ENCODE data around the gene SUPT3H. TPM values are rescaled to one million over a fixed set of nuclear protein-coding genes. Genes with fewer than 3 reads are reported as not detected.

The SUPT3H gene
- total and polyA plus RNA-seq, 2 donors from 2014 or later, result 10.1 to 12.5 TPM

DNA sequence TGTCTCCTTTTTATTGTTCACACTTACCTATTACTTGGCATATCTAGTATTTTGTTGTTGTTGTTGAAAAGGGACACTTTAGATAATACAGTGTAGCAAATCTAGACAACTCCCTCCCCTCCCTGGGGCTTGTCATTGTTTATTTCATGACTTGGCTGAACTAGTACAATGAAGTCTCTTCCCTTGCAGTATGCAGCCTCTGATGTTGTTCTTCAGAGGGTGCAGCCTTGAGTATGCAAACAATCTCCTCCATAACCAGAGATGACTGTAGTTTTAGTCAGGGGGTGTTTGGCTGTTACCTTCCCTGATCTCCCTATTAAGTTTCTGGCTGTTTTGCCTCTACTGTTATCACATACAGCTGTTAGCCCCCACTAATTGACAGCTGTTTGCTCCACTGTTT, 365.0 kb downstream of the SUPT3H start:
- Histone ChIP-seq H3K9ac (ENCODE audit: low read length in 3 of 3) (no peak overlapping the region), H3K27me3 (ENCODE audit: control insufficient read depth, insufficient read depth, low read length) (no peaks in the 10 kb centered on the region), H3K9me3 (ENCODE audit: control insufficient read depth in 2 of 3, insufficient read depth in 1 of 3, low read length in 3 of 3) (no peaks in the 10 kb centered on the region), H3K4me1 (ENCODE audit: control insufficient read depth in 2 of 3, insufficient read depth in 2 of 3, low read depth in 1 of 3, low read length in 3 of 3) (no peaks in the 10 kb centered on the region), H3K27ac (ENCODE audit: low read depth in 2 of 2, low read length in 2 of 2) (no peak overlapping the region), H3K36me3 (ENCODE audit: control insufficient read depth in 2 of 3, insufficient read depth in 3 of 3, low read length in 3 of 3) (no peaks in the 10 kb centered on the region), H3K4me3 (ENCODE audit: low read length in 3 of 3) (no peak overlapping the region)
- DNase-seq (no peak), FAIRE-seq (no peak)
- TF ChIP-seq CTCF (IDR thresholded peaks at IDR 0.05; ENCODE audit: borderline replicate concordance, extremely low read depth, insufficient read depth), result no peak
- intact Hi-C loops (cut with DNase I), result no loop called here

DNA sequence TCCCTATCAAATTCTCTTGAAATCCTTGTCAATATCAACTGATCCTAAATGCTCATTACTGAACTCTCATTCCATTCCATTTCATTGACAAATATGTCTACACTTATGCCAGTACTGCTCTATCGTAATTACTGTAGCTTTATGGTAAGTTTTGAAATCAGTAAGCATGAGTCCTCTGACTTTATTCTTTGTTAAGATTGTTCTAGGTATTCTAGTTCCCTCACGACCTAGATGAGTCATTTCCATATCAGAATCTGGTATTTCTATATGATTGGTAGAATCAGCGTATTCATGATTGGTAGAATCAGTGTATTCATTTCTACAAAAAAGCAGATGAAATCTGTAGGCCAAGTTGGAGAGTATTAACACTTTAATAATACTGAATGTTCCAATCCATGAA, 368.2 kb downstream of the SUPT3H start:
- Histone ChIP-seq H3K27me3 (ENCODE audit: control insufficient read depth, insufficient read depth, low read length) (no peaks in the 10 kb centered on the region), H3K27ac (ENCODE audit: low read depth in 2 of 2, low read length in 2 of 2) (no peak overlapping the region), H3K36me3 (ENCODE audit: control insufficient read depth in 2 of 3, insufficient read depth in 3 of 3, low read length in 3 of 3) (no peaks in the 10 kb centered on the region), H3K9ac (ENCODE audit: low read length in 3 of 3) (no peak overlapping the region), H3K9me3 (ENCODE audit: control insufficient read depth in 2 of 3, insufficient read depth in 1 of 3, low read length in 3 of 3) (no peaks in the 10 kb centered on the region), H3K4me1 (ENCODE audit: control insufficient read depth in 2 of 3, insufficient read depth in 2 of 3, low read depth in 1 of 3, low read length in 3 of 3) (no peaks in the 10 kb centered on the region), H3K4me3 (ENCODE audit: low read length in 3 of 3) (no peak overlapping the region)
- FAIRE-seq, result no peak
- no peak for DNase-seq
- TF ChIP-seq CTCF (IDR thresholded peaks at IDR 0.05; ENCODE audit: borderline replicate concordance, extremely low read depth, insufficient read depth), result no peak
- intact Hi-C loops (cut with DNase I), result no loop called here

- Histone ChIP-seq H3K9ac (ENCODE audit: low read length in 3 of 3) (no peak overlapping the region), H3K36me3 (ENCODE audit: control insufficient read depth in 2 of 3, insufficient read depth in 3 of 3, low read length in 3 of 3) (no peaks in the 10 kb centered on the region), H3K27me3 (ENCODE audit: control insufficient read depth, insufficient read depth, low read length) (no peaks in the 10 kb centered on the region), H3K27ac (ENCODE audit: low read depth in 2 of 2, low read length in 2 of 2) (no peak overlapping the region), H3K4me1 (ENCODE audit: control insufficient read depth in 2 of 3, insufficient read depth in 2 of 3, low read depth in 1 of 3, low read length in 3 of 3) (no peaks in the 10 kb centered on the region), H3K9me3 (ENCODE audit: control insufficient read depth in 2 of 3, insufficient read depth in 1 of 3, low read length in 3 of 3) (no peaks in the 10 kb centered on the region), H3K4me3 (ENCODE audit: low read length in 3 of 3) (no peak overlapping the region)
- no peak for TF ChIP-seq CTCF (IDR thresholded peaks at IDR 0.05; ENCODE audit: borderline replicate concordance, extremely low read depth, insufficient read depth)
- intact Hi-C loops (cut with DNase I), result no loop called here
- FAIRE-seq (no peak), DNase-seq (no peak)
Measured at GRCh38 chr6:45006893-45007292, 370.8 kb downstream of the SUPT3H start.

GRCh38 chr6:45003961-45004360, 373.8 kb downstream of the SUPT3H start:
- H3K4me3 ChIP-seq (ENCODE audit: low read length in 3 of 3), result no peak overlapping the region
- no peak overlapping the region for H3K9ac ChIP-seq (ENCODE audit: low read length in 3 of 3)
- no peaks in the 10 kb centered on the region for H3K4me1 ChIP-seq (ENCODE audit: control insufficient read depth in 2 of 3, insufficient read depth in 2 of 3, low read depth in 1 of 3, low read length in 3 of 3)
- no peaks in the 10 kb centered on the region for H3K36me3 ChIP-seq (ENCODE audit: control insufficient read depth in 2 of 3, insufficient read depth in 3 of 3, low read length in 3 of 3)
- intact Hi-C loops (cut with DNase I), result no loop called here
- no peak overlapping the region for H3K27ac ChIP-seq (ENCODE audit: low read depth in 2 of 2, low read length in 2 of 2)
- FAIRE-seq (peak; percentile 55), DNase-seq (no peak)
- H3K27me3 ChIP-seq (ENCODE audit: control insufficient read depth, insufficient read depth, low read length), result no peaks in the 10 kb centered on the region
- no peak for TF ChIP-seq CTCF (IDR thresholded peaks at IDR 0.05; ENCODE audit: borderline replicate concordance, extremely low read depth, insufficient read depth)
- H3K9me3 ChIP-seq (ENCODE audit: control insufficient read depth in 2 of 3, insufficient read depth in 1 of 3, low read length in 3 of 3), result no peaks in the 10 kb centered on the region
